HCEC 1CT (cell line): Measurements from ENCODE around the gene ATMIN.

Source experiments
- DNase-seq: peaks from one replicate; pipeline ENCODE4 v3.0.0-alpha.2; 2017

The ATMIN gene

GRCh38 chr16:81035398-81035974, at the start of gene ATMIN:
ATMIN (plus strand) TSS chr16:81035842; CDS start chr16:81035871, 29 bp downstream.
- peak; percentile 81 for DNase-seq

- no peak for DNase-seq
Observed at GRCh38 chr16:80986557-80986956, 49.1 kb upstream of the ATMIN start.

- DNase-seq = no peak
Observed at GRCh38 chr16:80988756-80989155, 46.9 kb upstream of the ATMIN start.

GRCh38 chr16:80989801-80990200, 45.8 kb upstream of the ATMIN start:
- DNase-seq = peak; percentile 11

GRCh38 chr16:80990577-80990976, 45.1 kb upstream of the ATMIN start:
- DNase-seq = no peak

- DNase-seq = no peak
Observed at GRCh38 chr16:80990978-80991377, 44.7 kb upstream of the ATMIN start.

GRCh38 chr16:80991792-80992430, 43.7 kb upstream of the ATMIN start:
- DNase-seq = no peak

- DNase-seq = no peak
Observed at GRCh38 chr16:80992676-80993293, 42.9 kb upstream of the ATMIN start.

- DNase-seq = peak; percentile 86
Observed at GRCh38 chr16:80993307-80993706, 42.3 kb upstream of the ATMIN start.

- DNase-seq = no peak
Observed at GRCh38 chr16:80993834-80994233, 41.8 kb upstream of the ATMIN start.

GRCh38 chr16:80994451-80994850, 41.2 kb upstream of the ATMIN start:
- DNase-seq = peak; percentile 44

- no peak for DNase-seq
Observed at GRCh38 chr16:80996688-80997138, 38.9 kb upstream of the ATMIN start.

- peak; percentile 7 for DNase-seq
Observed at GRCh38 chr16:80997139-80997798, 38.4 kb upstream of the ATMIN start.

- DNase-seq = no peak
Observed at GRCh38 chr16:80997964-80998620, 37.5 kb upstream of the ATMIN start.

- no peak for DNase-seq
Observed at GRCh38 chr16:81000873-81001272, 34.8 kb upstream of the ATMIN start.

- DNase-seq = no peak
Observed at GRCh38 chr16:81001330-81001729, 34.3 kb upstream of the ATMIN start.

GRCh38 chr16:81003064-81003463, 32.6 kb upstream of the ATMIN start:
- no peak for DNase-seq

GRCh38 chr16:81003610-81004460, 31.8 kb upstream of the ATMIN start:
- DNase-seq = peak; percentile 49

- peak; percentile 68 for DNase-seq
Observed at GRCh38 chr16:81004646-81005353, 30.8 kb upstream of the ATMIN start.

- DNase-seq = peak; percentile 2
Observed at GRCh38 chr16:81005610-81006161, 30.0 kb upstream of the ATMIN start.

- DNase-seq = peak; percentile 55
Observed at GRCh38 chr16:81006211-81006812, 29.3 kb upstream of the ATMIN start.
